GM21447 (cell line): ENCODE data around the gene FBXW7.
"Not testable (repeated sequence)": the region's sequence is repeated elsewhere in the genome, so short reads cannot be mapped to it uniquely, and the experiment has no call there.

Experiments used
- ATAC-seq: cut with Tn5 transposase; IDR thresholded peaks from one replicate; pipeline ENCODE4 v1.9.1; 2021; ENCODE audit not compliant: unreplicated experiment

FBXW7 gene

DNA sequence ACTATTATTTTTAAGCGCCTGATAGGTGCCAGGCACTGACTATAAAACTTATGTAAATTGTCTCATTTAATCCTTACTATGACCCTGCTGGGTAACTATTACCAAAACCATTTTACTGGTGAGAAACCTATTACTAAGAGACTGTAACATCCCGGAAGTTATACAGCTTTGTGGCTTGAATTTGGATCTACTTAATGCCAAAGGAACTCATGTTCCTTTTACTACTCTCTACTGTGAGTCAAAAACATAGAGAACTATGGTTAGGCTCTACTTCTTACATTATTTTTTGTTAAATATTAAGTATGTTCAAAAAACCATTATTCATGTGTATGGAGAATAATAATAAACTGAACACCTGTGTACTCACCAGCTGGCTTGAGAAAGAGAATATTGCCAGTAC is 14.8 kb upstream of the FBXW7 start:
- peak; percentile 22 for ATAC-seq

- ATAC-seq = no peak
These were observed 9.2 kb upstream of the FBXW7 start for GRCh38 chr4:152545088-152545487.

DNA sequence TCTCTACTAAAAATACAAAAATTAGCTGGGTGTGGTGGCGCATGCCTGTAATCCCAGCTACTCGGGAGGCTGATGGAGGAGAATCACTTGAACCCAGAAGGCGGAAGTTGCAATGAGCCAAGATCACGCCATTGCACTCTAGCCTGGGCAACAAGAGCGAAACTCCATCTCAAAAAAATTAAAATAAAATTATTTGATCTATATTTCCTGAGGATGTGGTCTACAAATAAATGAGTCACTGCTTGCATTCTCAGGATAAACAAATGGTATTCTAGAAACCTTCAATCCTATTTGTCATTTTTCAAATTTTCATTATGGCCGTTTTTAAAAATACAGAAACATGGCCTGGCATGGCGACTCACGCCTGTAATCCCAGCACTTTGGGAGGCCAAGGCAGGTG is 8.6 kb upstream of the FBXW7 start:
- not testable (repeated sequence) for ATAC-seq

- no peak for ATAC-seq
These were observed 5.0 kb upstream of the FBXW7 start for GRCh38 chr4:152540941-152541340.

DNA sequence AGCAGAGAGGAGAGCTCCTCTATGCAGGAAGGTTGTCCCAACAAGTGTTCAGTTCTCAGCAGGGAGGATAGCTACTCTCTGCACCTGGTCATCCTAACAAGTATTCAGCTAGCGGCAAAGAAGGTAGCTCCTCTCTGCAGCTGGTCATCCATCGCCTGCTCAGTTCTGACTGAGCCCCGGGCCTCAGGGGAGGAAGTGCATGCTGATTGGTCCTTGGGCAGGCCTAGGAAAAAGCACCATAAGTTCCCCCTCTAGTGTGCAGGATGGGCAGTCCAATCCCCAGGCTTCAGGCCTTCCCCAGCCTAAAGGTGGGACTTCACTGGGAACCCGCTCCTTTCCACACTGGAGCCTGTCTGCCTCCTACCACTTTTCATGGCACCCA is 4.4 kb upstream of the FBXW7 start:
- ATAC-seq = no peak

DNA sequence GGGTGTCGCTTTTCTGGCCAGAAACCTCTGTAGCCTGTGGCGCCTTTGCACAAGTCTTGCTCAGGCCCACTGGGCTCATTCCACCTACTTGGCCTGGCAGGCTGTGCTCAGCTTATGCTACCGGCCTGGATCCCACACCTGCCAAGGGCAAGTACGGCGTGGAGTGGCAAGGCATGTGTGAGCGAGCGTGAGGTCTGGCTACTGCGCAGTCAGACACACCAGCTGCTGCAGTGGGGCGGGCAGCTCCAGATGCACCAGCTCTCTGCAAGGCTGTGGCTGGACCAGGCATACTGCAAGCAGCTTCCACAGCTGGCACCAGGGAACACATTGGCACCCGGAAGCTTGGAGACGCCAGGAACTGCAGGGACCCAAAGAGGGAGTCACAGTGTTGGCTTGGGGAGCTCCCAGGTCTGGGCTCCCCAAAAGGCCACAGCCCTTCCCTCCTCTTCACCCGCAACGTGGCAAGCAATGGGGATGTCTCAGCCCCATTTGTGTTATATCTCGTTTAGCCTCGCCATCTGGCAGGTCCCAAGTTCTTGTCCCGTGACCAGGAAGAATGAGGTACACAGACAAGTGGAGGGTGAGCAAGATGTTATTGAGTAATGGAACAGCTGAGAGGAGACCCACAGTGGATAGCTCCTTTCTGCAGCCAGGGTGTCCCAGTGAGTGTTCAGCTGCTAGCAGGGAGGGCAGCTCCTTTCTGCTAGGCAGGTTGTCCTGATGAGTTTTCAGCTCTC is 3.8 kb upstream of the FBXW7 start:
- ATAC-seq = no peak

GRCh38 chr4:152537881-152538280 is 2.0 kb upstream of the FBXW7 start:
- ATAC-seq = no peak

GRCh38 chr4:152536545-152537182 is 772 bp upstream of the FBXW7 start:
- ATAC-seq = peak; percentile 33

DNA sequence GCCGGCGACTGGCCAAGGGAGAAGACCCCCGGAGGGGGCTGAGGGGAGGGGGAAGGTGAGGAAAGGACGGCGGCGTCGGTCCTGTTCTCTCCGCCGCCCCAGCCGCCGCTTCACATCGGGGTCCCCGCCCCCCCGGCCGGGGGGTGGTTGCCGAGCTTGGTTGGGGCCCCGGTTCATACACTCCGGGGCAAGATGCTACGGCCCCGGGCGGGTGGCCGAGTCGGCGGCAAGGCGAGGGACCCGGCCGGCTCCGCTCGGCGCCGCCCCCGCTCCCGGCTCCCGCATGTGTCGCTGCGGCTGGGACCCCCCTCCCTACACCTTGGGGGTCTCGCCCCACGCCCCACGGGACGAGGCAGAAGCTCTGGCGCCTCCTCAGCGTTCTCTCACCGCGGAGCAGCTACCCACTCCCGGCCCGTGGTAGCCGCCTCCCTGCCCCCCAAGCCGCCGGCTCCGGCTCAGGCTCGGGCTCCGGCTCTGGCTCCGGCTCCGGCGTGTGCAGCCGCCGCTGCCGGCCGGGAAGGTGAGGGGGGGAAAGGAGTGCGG is 461 bp downstream of the FBXW7 start:
- peak; percentile 2 for ATAC-seq

- no peak for ATAC-seq
These were observed 1.1 kb downstream of the FBXW7 start for GRCh38 chr4:152534541-152535359.

- ATAC-seq = no peak
These were observed 4.4 kb downstream of the FBXW7 start for GRCh38 chr4:152531479-152531878.

GRCh38 chr4:152530600-152530999 is 5.3 kb downstream of the FBXW7 start:
- no peak for ATAC-seq

DNA sequence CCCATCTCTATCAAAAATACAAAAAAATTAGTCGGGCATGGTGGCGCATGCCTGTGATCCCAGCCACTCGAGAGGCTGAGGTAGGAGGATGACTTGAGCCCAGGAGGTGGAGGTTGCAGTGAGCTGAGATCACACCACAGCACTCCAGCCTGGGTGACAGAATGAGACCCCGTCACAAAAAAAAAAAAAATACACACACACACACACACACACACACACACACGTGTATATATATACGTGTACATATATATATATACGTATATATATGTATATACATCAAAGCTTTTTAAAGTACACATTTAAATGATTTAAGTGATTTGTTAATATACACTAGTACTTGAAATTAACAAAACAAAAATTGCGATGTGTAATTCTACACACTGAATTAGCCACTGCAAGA is 6.0 kb downstream of the FBXW7 start:
- ATAC-seq = no peak

- ATAC-seq = no peak
These were observed 7.8 kb downstream of the FBXW7 start for GRCh38 chr4:152528060-152528459.

DNA sequence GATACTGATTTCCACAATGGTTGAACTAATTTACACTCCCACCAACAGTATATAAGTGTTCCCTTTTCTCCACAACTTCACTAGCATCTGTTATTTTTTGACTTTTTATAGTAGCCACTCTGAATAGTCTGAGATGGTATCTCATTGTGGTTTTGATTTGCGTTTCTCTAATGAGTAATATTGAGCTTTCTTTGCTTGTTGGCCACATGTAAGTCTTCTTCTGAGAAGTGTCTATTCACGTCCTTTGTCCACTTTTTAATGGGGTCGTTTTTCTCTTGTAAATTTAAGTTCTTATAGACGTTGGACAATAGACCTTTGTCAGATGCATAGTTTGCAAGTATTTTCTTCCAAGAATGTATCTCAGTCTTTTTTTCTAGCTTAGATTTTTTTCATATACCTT is 10.0 kb downstream of the FBXW7 start:
- ATAC-seq = no peak

DNA sequence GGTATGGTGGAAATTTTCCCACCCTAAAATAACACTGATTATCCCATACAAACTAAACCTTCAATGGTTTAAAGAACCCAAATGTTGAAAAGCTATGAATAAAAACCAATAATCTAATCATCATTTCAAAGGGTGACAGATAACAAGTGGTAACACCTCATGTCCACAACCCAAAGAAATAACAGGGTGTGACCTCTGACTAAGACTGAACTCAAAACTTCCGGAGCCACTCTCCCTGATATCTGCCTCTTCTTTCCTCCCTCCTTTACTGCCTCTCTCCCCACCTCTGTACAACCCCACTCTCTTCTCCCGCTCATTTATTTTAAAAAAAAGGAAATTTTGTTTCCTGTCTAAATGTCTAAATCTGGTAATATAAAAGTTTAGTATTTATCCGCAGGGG is 11.5 kb downstream of the FBXW7 start:
- peak; percentile 43 for ATAC-seq

- no peak for ATAC-seq
These were observed 12.2 kb downstream of the FBXW7 start for GRCh38 chr4:152523731-152524130.

DNA sequence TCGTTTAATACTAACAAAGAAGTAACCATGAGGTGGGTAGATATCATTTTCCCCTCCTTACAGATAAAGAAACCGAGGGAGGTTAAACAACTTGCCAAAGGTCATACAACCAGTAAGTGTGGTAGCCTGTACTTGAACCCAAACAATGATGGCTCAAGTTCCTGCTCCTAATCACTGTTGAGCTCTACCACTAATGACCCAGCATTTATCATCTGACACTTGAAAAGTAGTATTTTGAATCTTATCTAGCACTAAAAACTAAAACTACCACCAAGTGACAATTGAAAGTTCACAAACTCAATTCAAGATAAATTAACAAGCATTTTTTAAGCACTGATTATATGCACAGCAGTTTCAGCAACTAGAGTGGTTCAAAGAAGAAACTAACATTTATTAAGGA is 13.1 kb downstream of the FBXW7 start:
- no peak for ATAC-seq

DNA sequence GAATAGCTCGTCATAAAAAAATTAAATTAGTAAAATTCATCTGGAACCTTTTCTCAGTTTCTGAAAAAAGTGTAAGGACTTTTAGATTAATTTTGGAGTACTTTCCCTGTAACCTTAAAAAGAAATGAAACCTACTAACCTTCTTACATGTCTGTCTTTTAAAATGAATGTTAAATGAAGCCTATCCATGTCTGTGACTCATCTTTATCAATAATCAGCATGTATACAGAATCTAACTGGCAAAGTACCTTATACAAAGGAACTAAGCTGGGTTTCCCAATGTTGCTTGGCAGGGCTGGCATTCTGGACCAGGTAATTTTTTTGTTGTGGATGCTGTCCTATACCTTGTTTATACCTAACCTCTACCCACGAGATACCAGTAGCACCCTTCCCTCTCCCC is 13.6 kb downstream of the FBXW7 start:
- ATAC-seq = no peak

DNA sequence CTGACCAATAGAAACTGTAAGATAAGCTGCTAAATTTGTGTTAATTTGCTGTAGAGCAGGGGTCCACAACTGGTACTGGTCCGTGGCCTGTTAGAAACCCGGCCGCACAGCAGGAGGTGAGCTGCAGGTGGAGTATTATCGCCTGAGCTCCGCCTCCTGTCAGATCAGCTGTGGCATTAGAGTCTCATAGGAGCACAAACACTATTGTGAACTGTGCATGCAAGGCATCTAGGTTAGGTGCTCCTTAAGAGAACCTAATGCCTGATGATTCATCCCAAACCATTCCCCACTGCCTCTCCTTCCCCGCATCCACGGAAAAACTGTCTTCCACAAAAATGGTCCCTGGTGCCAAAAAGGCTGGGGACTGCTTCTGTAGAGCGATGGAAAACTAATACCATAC is 19.7 kb downstream of the FBXW7 start:
- ATAC-seq = no peak

- no peak for ATAC-seq
These were observed 20.2 kb downstream of the FBXW7 start for GRCh38 chr4:152515678-152516077.

DNA sequence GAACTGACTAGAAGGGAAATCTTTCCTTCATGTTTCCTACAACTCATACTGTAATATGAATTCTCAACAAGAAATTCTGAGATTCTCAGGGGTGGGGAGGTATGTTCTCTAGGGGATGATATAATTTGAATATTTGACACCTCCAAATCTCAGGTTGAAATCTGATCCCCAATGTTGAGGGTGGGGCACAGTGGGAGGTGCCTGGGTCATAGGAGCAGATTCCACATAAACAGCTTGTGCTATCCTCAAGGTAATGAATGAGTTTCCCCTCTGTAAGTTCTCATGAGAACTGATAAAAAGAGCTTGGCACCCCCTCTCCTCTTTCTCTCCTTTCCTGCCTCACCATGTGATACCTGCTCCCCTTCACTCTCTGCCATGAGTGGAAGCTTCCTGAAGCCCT is 21.5 kb downstream of the FBXW7 start:
- no peak for ATAC-seq
